SK-N-MC (cell line): Measurements from ENCODE around the gene KIFC3.

Source experiments
- EZH2 ChIP-seq: fragments of 200-600 bp; sonication (generic); IDR thresholded peaks from one replicate; pipeline ENCODE4 v1.6.1; 2017; ENCODE audit warnings: antibody characterized with exemption
- POLR2AphosphoS5 ChIP-seq: IDR thresholded peaks from 2 replicates; pipeline ENCODE4 v1.6.1; 2012; ENCODE audit warnings: mild to moderate bottlenecking, low read depth, low read length, borderline replicate concordance

- TF ChIP-seq POLR2AphosphoS5: no peak
- no peak for TF ChIP-seq EZH2
Measured at GRCh38 chr16:57751539-57752202, 50.6 kb downstream of the KIFC3 start.
